Germinal center (tissue), 1 donor: ENCODE measurements around the gene WFIKKN2.
"Not testable (repeated sequence)": the region's sequence is repeated elsewhere in the genome, so short reads cannot be mapped to it uniquely, and the experiment has no call there.

Experiments
- DNase-seq: peaks from one replicate; pipeline ENCODE4 v3.0.0; 2012; ENCODE audit warnings: mixed read lengths, low spot score

WFIKKN2 gene

GRCh38 chr17:50855708-50856330, 20.4 kb downstream of the WFIKKN2 start:
- DNase-seq: no peak

GRCh38 chr17:50856431-50856830, 21.0 kb downstream of the WFIKKN2 start:
- DNase-seq: no peak

GRCh38 chr17:50858486-50859225, 23.3 kb downstream of the WFIKKN2 start:
- no peak for DNase-seq

- not testable (repeated sequence) for DNase-seq
Observed at GRCh38 chr17:50859727-50860126, 24.3 kb downstream of the WFIKKN2 start.

GRCh38 chr17:50861334-50861676, 25.9 kb downstream of the WFIKKN2 start:
- no peak for DNase-seq

- no peak for DNase-seq
Observed at GRCh38 chr17:50861822-50862528, 26.6 kb downstream of the WFIKKN2 start.

GRCh38 chr17:50863221-50863843, 27.9 kb downstream of the WFIKKN2 start:
- no peak for DNase-seq

- no peak for DNase-seq
Observed at GRCh38 chr17:50863931-50864330, 28.5 kb downstream of the WFIKKN2 start.

- DNase-seq: no peak
Observed at GRCh38 chr17:50864747-50865059, 29.3 kb downstream of the WFIKKN2 start.

- peak; percentile 36 for DNase-seq
Observed at GRCh38 chr17:50865060-50865867, 29.9 kb downstream of the WFIKKN2 start.

- no peak for DNase-seq
Observed at GRCh38 chr17:50865868-50866260, 30.5 kb downstream of the WFIKKN2 start.

GRCh38 chr17:50866261-50866949, 31.0 kb downstream of the WFIKKN2 start, which contains the start of gene TOB1:
TSS of gene TOB1 (minus strand) at chr17:50866354. CDS start at chr17:50864017, 2,337 bp downstream.
- peak; percentile 96 for DNase-seq

- DNase-seq: peak; percentile 67
Observed at GRCh38 chr17:50866950-50867362, 31.6 kb downstream of the WFIKKN2 start.

- DNase-seq: peak; percentile 90
Observed at GRCh38 chr17:50867363-50868139, 32.2 kb downstream of the WFIKKN2 start.

GRCh38 chr17:50868140-50868438, 32.7 kb downstream of the WFIKKN2 start:
- no peak for DNase-seq

GRCh38 chr17:50868602-50869001, 33.2 kb downstream of the WFIKKN2 start:
- no peak for DNase-seq

- no peak for DNase-seq
Observed at GRCh38 chr17:50871364-50871763, 36.0 kb downstream of the WFIKKN2 start.

GRCh38 chr17:50871898-50872297, 36.5 kb downstream of the WFIKKN2 start:
- DNase-seq: no peak

- DNase-seq: no peak
Observed at GRCh38 chr17:50872710-50873424, 37.5 kb downstream of the WFIKKN2 start.

- no peak for DNase-seq
Observed at GRCh38 chr17:50875074-50875473, 39.7 kb downstream of the WFIKKN2 start.
